Stimulated activated CD8-positive, alpha-beta memory T cell treated with anti-CD3 and anti-CD28 coated beads, Interleukin-15, amount 100 ng/mL, for 1 hour (primary cell): ENCODE measurements around the gene GRID1.
"Not testable (repeated sequence)": the region's sequence is repeated elsewhere in the genome, so short reads cannot be mapped to it uniquely, and the experiment has no call there.

ENCODE experiments used
- DNase-seq: peaks from one replicate; pipeline ENCODE4 v3.0.0-alpha.2; 2020; ENCODE audit warnings: low read depth

GRID1 gene

DNA sequence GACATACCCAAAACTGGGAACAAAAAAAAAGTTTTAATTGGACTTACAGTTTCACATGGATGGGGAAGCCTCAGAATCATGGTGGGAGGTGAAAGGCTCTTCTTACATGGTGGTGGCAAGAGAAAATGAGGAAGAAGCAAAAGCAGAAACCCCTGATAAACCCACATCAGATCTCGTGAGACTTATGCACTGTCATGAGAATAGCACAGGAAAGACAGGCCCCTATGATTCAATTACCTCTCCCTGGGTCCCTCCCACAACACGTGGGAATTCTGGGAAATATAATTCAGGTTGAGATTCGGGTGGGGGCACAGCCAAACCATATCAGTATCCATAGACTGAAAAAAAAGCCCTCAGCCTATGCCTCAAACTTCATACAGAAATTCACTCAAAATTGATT is 647.2 kb downstream of the GRID1 start:
- no peak for DNase-seq

DNA sequence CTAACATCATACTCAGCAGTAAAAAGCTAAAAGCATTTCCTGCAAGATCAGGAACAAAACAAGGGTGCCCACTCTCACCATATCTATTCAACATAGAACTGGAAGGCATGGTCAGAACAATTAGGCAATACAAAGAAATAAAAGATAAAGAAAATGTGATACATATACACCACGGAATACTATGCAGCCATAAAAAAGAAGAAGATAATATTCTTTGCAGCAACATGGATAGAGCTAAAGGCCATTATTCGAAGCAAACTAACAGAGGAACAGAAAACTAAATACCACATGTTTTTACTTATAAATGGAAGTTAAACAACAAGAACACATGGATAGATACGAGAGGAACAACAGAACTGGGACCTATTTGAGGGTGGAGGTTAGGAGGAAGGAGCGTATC is 652.7 kb downstream of the GRID1 start:
- no peak for DNase-seq

DNA sequence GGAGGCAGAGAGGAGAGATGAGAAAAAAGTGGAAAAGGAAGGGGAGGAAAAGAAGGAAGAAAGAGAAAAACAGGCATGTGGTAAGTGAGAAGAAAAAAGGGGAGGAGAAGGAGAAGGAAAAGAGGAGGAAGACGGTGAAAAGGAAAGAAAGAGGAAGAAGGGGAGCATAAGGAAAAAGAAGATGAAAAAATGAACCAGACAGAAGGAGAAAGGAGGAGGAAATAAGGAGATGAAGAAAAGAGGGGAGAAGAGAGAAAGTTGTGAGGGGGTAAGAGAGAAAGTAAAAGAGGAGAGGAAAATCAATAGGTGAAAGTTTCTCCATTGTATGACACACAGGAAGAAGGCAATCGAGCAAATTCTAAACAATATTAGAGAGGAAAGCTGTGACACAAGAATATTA is 663.8 kb downstream of the GRID1 start:
- no peak for DNase-seq

DNA sequence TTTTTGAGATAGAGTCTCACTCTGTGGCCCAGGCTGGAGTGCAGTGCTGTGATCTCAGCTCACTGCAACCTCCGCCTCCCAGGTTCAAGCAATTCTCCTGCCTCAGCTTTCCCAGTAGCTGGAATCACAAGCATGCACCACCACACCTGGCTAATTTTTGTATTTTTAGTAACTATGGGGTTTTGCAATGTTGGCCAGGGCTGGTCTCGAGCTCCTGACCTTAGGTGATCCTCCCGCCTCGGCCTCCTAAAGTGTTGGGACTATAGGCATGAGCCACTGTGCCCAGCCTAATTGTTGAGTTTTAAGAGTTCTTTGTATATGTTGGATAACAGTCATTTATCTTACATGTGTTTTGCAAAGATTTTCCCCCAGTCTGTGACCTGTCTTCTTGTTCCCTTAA is 667.5 kb downstream of the GRID1 start:
- DNase-seq = not testable (repeated sequence)

DNA sequence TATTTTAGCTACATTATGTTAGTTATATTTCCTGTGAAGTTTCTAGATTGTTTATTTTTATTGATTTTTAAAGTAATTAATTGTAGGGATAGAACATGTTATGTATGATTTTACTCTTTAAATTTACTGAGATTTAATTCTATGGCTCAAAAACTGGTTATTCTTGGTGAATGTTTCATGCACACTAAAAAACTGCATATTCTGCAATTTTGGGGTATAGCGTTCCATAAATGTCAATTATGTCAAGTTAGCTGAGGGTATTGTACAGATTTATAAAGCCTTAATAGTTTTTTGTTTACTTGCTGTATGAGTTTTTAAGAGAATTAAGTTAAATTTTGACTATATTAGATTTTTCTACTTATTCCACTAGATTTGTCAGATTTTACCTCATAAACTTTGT is 669.7 kb downstream of the GRID1 start:
- no peak for DNase-seq

DNA sequence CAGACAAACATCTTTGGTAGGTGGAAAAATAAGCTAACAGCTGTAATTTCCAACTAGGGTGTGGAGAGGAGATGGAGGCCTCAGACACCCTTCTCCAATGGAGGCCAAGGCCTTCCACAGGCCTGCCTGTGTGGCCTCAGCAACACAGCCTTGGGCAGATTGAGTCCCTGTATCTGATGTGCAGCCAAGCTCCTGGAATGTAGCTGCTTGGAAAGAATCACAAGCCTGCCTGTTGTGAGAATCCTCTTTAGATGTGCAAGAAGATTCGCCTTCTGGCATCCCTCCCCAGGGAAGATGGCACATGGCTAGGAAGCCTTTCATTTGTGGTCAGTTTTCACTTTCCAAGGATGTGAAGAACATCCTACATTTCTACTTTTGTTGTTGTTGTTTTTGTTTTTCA is 684.0 kb downstream of the GRID1 start:
- no peak for DNase-seq

DNA sequence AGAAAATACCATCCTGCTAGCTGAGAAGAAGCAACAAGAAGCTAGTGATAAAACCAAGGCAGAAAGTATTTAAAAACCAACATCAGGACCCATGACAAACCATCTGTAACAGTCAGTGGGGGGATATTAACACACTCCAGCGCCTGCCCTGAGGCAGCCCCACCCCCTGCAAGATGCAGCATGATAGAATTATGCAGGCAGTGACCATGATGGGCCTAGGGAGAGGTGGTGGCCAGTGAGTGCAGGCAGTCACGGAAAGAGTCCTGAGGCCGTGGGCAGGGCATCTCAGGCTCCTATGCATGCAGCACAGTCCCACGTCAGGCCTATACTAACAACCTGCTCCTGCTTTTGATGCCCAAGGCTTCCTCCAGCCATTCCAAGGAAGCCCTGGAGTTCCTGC is 686.9 kb downstream of the GRID1 start:
- DNase-seq = no peak

DNA sequence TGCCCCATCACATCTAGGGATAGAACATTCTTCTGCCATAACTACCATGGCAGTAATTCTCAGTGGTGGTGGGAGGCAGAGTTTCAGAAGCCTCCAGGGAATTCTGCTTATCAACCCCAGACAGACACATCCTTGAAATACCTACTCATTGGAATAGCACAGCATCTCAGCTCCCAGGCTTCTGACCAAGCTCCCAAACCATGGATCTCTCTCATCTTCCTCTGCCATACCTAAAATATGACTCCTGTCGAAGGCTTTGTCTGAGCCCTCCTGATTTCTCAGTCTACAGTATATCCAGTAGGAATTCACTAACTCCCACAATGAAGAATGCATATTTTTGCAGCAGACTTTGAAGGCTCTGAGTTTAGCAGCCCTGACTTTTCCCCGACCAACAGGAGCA is 687.5 kb downstream of the GRID1 start:
- no peak for DNase-seq

DNA sequence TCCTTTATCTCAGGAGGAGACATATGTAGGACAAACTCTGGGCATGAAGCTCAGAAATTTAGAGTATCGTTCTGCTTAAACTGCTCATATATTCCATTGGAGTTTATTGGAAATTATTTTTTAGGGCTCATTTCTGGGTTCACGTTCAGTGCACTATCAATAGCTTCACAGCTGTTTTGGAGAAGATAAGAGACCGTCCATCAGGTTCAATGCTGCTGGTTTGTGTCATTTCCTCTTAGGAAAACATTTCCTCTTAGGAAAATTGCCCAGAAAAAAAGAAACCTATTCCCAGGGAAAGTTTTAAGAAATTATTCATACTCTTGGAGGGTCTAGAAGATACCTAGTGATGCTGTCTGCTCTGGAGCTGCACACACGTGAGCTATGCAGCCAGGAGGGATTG is 691.7 kb downstream of the GRID1 start:
- DNase-seq = no peak

DNA sequence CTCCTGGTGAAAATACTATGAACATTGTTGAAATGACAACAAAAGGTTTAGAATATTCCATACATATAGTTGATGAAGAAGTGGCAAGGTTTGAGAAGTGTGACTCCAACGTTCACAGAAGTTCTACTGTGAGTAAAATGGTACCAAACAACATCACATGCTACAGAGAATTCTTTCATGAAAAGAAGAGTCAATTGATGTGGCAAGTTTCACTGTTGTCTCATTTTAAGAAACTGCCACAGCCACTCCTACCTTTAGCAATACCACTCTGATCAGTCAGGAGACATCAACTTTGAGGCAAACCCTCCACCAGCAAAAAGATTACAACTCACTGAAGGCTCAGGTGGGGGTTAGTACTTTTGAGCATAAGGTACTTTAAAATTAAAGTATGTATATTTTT is 693.3 kb downstream of the GRID1 start:
- DNase-seq = no peak

DNA sequence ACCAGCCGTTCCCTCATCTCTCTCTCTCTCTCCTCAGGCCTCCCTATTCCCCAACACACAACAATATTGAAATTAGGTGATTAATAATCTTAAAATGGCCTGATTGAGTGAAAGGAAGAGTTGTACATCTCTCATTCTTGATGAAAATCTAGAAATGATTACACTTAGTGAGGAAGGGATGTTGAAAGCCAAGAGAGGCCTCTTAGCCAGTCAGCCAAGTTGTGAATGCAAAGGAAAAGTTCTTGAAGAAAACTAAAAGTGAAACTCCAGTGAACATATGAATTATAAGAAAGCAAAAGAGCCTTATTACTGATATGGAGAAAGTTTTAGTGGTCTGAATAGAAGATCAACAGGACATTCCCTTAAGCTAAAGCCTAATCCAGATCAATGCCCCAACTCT is 695.1 kb downstream of the GRID1 start:
- no peak for DNase-seq

DNA sequence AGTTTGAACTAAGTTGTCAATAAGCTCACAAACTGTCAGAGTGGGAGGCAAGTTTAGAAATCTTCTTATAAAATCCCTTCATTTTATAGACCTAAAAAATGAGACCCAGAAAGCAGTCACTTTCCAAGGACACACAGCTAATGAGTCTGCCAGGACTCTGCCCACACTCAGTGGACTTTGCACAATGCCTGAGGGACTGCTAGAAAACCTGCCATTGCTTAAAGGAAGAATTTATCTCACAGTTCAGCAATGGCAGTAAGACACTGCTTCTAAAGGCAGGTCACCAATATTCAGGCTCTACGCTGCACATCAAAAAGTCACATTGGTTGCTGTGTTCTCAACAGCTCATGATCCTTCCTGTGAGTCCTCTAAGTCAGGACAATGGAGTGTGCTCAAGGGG is 698.1 kb downstream of the GRID1 start:
- DNase-seq = no peak

DNA sequence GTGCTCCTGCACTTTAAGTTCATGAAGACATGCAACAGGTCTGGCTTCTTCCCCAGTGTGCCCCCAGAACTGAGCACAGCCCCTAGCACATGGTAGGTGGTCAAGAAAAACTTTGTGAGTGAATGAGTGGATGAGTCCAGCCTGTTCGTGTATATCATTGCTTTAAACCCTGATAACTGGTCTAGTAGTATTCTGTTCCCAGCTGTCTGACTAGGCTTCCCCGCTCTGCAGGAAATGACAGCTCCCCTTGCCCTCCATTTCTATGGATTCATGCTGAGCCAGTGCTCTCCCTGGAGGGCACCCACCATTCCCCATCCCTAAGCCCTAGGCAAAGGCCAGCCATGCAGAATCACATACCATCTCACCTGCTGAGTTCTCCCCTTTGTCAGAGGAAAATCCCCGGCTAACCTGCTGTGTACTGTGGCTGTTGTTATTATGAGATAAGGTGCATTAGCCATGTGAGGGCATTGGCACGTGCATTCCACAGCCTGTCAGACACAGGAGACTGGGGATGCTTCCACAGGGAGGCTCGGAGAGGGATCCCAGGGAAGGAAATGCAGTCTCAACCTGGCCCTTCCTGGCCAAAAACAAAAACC is 698.9 kb downstream of the GRID1 start:
- DNase-seq = no peak

DNA sequence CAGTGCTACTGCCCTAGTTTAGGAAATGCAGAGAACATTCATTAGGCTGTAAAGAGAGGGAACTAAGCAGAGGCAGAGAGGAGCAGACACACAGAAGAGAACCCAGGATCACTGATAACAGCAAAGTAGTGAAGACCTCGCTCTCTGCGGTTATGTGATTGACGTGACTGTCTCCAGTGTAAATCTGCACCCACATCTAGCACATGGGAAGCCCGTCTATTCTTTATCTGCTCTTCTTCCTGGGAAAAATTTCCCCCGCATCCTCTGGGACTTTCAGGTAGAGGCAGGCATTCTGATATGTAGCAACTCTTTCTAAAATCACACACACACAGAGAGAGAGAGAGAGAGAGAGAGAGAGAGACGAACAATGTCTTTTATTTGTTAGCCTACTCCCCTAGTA is 699.6 kb downstream of the GRID1 start:
- DNase-seq = no peak

DNA sequence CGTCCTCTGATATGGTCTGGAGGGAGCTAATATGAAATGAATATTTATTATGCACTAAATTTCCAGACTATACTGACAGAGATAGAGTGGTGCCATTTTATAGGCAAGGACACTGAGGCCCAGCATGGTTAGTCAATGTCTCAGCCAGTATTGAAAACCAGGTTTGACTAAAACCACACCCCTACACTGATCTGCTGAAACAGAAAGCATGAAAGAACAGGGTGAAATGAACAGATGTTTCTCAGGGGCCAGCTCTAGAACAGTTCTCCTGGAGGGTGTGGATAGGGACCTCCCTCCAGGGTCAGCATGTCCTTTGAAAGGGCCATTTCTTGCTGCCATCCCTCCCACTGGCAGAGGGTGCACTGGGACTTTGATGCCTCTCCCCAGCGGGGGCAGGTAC is 700.5 kb downstream of the GRID1 start:
- DNase-seq = no peak

DNA sequence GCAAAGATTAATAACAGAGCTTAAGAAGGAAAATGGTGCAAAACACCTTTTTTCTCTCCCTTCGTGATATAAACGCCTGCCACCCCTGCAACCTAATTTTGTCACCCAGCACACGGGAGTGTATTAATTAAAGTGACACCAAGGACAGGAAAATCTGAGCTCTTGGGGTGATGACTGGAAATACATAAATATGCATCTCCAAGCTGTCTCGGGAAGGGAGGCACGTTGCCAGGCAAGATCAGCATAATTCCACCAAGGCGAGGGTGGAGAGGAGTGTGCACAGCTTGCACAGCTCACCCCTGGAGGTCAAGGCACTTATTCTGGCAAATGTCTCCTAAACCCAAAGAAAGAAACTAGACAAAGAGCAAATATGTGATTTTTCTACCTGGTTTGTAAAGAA is 700.9 kb downstream of the GRID1 start:
- DNase-seq = no peak

DNA sequence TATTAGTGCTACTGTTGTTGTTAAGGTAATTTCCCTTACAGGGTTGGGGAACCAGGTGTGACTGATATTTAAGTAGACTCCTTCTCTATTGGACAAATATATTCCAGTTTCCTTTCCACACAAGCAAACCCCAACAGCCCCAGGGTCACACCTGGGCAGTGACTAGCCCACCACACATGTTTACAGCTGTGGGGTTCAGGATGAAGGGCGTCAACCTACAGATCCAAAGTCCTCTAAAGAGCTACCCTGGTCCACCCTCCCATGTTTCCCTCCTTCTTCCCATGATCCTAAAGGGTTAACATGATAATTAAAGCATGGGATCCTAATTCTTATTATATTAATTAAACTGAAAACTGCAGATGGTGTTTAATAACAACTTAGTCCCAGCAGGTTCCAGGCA is 701.5 kb downstream of the GRID1 start:
- DNase-seq = no peak

DNA sequence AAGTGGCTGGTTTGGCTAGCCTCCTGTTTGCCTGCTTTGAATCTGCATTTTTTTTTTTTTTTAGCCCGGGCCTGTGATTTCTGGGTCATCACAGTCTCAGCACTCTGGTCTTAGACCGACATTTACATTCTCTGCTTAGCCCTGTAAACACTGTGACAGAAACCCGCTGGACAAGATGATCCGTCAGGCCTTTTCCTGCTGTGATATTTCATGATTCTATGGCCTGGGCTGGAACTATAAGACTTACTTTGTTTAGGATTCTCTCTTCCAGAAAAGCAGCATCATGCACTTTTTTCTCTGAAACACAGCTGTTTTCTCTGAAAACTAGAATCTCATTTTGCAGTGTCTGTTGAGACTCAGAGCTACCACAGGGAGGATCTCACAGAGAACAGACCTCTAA is 705.5 kb downstream of the GRID1 start:
- no peak for DNase-seq

DNA sequence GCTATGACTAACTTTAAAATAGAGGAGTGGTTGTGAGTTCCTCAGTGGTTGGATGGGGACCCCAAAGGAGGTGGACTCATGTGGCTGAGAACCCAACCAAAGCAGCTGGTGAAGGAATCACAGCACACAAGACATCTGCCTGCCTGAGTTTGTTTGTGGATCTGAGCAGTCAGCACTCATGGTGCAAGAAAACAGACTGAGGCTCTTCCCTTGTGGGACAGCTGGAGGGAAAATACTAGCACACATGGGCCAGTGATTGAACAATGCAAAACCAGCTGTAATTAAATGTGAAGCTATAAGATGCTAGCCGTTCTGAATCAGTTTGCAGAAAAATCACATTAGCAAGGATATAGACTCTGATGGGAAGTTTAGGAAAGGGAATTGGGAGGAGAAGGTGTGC is 707.3 kb downstream of the GRID1 start:
- no peak for DNase-seq

DNA sequence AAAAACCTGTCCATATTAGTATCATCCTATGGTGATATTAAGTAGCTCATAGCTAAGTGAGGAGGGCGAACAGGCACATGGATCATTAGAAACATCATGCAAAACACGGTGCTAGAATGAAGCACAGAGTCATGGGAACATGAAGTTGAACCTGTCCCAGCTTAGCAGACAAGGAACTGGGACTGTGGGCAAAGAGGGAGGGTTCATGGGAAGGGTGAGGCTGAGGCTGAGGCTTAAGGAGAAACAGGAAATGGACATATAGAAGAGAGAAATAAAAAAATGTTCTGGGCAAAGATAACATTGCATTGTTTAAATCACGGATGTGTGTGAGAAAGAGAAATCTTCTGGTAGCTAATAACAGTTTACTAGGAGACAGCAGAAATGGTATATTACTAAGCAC is 708.1 kb downstream of the GRID1 start:
- DNase-seq = no peak

DNA sequence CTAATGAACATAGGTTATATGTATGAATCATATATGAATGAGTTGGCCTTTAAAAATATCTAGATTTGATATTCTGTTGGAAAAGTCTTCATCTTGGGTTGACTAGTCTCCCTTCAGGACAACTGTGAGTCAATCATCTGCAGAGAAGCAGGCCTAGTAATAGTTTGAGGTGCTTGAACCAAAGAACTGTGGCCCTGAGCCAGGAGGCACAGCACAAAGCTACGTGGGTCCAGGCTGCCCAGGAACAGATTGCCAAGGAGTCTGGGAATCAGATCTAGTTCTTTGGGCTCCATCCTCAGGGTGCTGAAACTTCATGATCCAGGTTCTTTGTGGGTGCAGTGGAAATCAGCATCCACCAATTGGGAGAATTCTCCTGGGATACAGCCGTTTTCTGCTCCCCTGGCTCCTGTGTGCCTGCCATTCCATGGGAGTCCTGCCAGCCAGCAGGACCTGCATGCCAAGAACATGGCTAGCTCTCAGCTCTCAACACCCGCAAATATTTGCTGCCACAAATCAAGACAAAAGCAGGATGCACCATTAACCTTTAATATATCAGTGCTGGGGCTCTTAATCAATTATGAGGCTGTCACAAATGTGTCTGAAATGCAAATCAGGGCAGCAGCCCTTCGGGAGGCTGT is 709.0 kb downstream of the GRID1 start:
- DNase-seq = no peak

DNA sequence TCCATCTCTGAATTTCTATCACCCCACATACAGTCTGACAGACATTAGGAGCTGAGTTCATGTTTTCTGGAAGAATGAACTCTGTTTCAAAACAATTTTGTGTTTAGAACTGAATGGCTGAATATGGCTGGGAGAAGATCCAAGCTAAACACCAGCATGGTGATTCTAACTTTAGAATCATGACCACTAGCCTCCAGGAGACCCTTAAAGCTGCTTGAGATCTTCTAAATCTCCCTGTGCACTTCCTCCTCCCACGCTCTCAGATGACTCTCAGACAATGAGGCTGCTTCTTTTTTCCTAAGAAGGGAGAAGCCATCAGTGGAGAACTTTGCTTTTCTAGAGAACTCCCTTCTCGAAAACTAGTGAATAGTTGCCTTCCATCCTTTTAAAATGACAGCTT is 711.2 kb downstream of the GRID1 start:
- DNase-seq = no peak

DNA sequence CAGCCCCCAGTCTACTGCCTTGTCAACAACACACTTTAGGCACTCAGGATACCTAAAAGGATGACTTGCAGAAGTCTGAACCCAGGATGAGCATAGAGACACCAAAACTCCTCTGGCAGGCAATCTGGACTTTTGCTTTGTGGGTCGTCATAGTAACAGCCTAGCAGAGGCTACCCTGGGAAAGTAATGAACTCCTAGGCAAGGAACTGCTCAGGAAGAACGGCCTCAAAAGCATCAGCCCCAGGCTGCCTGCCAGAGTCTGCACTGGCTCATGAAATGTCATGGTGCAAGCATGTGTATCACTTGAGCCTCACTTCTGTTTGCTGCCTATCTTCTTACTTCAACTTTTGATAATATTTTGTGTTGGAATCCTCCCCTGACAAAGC is 715.1 kb downstream of the GRID1 start:
- DNase-seq = no peak

DNA sequence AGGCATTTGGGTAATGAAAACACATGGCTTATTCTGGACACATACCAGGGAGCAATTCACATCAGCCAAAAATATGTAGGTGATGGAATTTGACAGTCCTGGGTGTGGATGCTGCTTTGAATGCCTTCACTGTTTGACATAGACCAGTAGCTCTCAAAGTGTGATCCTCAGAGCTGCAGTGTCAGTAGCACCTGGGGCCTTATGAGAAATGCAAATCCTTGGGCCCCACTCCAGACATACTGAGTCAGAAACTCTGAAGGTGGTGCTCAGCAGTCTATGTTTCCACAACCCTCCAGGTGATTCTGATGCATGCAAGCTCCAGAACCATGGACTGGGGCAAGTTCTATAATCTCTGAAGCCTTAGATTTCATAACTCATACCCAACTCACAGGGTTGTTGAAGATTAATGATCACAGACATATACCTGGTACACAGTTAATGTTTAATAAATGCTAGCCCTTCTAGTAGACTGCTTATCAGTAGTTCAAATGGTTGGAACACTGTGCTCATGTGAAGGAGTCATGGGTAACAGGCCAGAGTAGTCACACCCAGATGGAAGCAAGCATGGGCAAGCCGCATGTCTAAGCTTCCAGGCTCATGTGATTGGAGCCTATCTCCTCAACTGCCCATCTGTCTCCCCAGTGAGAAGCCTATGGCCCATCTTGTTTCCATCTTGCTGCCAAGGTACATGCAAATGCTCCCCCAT is 715.7 kb downstream of the GRID1 start:
- DNase-seq = no peak
